AG09309 (cell line): ENCODE data around the gene LMF1.

ENCODE experiments used
- DNase-seq: peaks from one replicate; pipeline ENCODE4 v3.0.0-alpha.2; 2010; ENCODE audit warnings: low read depth
- H3K4me3 ChIP-seq: 2 replicates; pipeline ENCODE4 v1.5.1; 2011; ENCODE audit warnings: mild to moderate bottlenecking, low read depth, low read length, moderate library complexity; ENCODE audit not compliant: control insufficient read depth
- CTCF ChIP-seq: IDR thresholded peaks from 2 replicates; pipeline ENCODE4 v1.5.1; 2011; ENCODE audit warnings: mild to moderate bottlenecking, low read depth, low read length, inconsistent platforms; ENCODE audit not compliant: insufficient read depth, control insufficient read depth; ENCODE audit errors: missing control alignments

Gene LMF1

GRCh38 chr16:804193-805048, 166.4 kb downstream of the LMF1 start:
- no peak overlapping the region for H3K4me3 ChIP-seq
- no peak for DNase-seq
- TF ChIP-seq CTCF = no peak

GRCh38 chr16:803754-804080, 167.1 kb downstream of the LMF1 start:
- no peak overlapping the region for H3K4me3 ChIP-seq
- TF ChIP-seq CTCF = no peak
- DNase-seq = no peak
